Neural cell (in vitro differentiated cells): Measurements from ENCODE around the gene SPN. TPM values are rescaled to one million over a fixed set of nuclear protein-coding genes. Genes with fewer than 3 reads are reported as not detected.
A peak's percentile ranks its signal among the peaks of the same experiment; 100 is the strongest.
"Not testable (repeated sequence)": the region's sequence is repeated elsewhere in the genome, so short reads cannot be mapped to it uniquely, and the experiment has no call there.

Experiments used
- H2AFZ ChIP-seq: fragments of 200-600, 300-800 bp; sonication (generic), shearing (Covaris generic); 2 replicates; pipeline ENCODE4 v1.6.0; 2014; ENCODE audit warnings: low read depth, mild to moderate bottlenecking, antibody characterized with exemption, low read length, moderate library complexity
- H3F3A ChIP-seq: fragments of 200-600 bp; shearing (Covaris generic); 2 replicates; pipeline ENCODE4 v1.6.1; 2016; ENCODE audit warnings: mild to moderate bottlenecking, moderate library complexity, mixed read lengths, antibody characterized with exemption, low read length; ENCODE audit not compliant: insufficient read depth, poor library complexity, severe bottlenecking
- H3K27ac ChIP-seq: fragments of 200-600, 300-800 bp; sonication (generic), shearing (Covaris generic); 2 replicates; pipeline ENCODE4 v1.5.1; 2014; ENCODE audit warnings: mild to moderate bottlenecking, low read length, moderate library complexity
- H3K27me3 ChIP-seq: fragments of 300-800, 200-600 bp; sonication (generic), shearing (Covaris generic); 2 replicates; pipeline ENCODE4 v1.6.0; 2014; ENCODE audit warnings: mild to moderate bottlenecking, low read depth, low read length, moderate library complexity; ENCODE audit not compliant: insufficient read depth
- H3K36me3 ChIP-seq: fragments of 300-800, 200-600 bp; sonication (generic), shearing (Covaris generic); 2 replicates; pipeline ENCODE4 v1.5.1; 2014; ENCODE audit warnings: mild to moderate bottlenecking, antibody characterized with exemption, low read length, moderate library complexity; ENCODE audit not compliant: insufficient read depth
- H3K4me2 ChIP-seq: fragments of 300-800, 200-600 bp; sonication (generic), shearing (Covaris generic); 2 replicates; pipeline ENCODE4 v1.6.0; 2014; ENCODE audit warnings: mild to moderate bottlenecking, low read length
- H3K4me3 ChIP-seq: fragments of 300-800, 200-600 bp; sonication (generic), shearing (Covaris generic); 2 replicates; pipeline ENCODE4 v1.5.1; 2014; ENCODE audit warnings: mild to moderate bottlenecking, low read length, moderate library complexity
- H3K79me2 ChIP-seq: fragments of 200-600 bp; shearing (Covaris generic); replicated peaks from 2 replicates; pipeline ENCODE4 v1.6.0; 2014; ENCODE audit warnings: mild to moderate bottlenecking, low read length, moderate library complexity; ENCODE audit not compliant: insufficient read depth
- H3K9ac ChIP-seq: fragments of 300-800, 200-600 bp; sonication (generic), shearing (Covaris generic); 2 replicates; pipeline ENCODE4 v1.6.1; 2016; ENCODE audit warnings: mild to moderate bottlenecking, low read length, mixed read lengths
- H3K9me2 ChIP-seq: fragments of 200-600 bp; shearing (Covaris generic); 2 replicates; pipeline ENCODE4 v1.6.1; 2016; ENCODE audit warnings: mild to moderate bottlenecking, low read length, mixed read lengths; ENCODE audit not compliant: insufficient read depth
- H3K9me3 ChIP-seq: fragments of 200-600, 300-800 bp; sonication (generic), shearing (Covaris generic); 2 replicates; pipeline ENCODE4 v1.6.1; 2016; ENCODE audit warnings: mild to moderate bottlenecking, mixed run types, low read length, moderate library complexity, mixed read lengths
- H4K20me1 ChIP-seq: fragments of 200-600 bp; shearing (Covaris generic); 2 replicates; pipeline ENCODE4 v1.6.1; 2016; ENCODE audit warnings: mild to moderate bottlenecking, mixed run types; ENCODE audit not compliant: insufficient read depth
- EP300 ChIP-seq: fragments of 450-650 bp; conservative IDR thresholded peaks from 2 replicates; pipeline ENCODE4 v1.6.1; 2014; ENCODE audit warnings: antibody characterized with exemption, mild to moderate bottlenecking, moderate library complexity; ENCODE audit not compliant: poor library complexity, severe bottlenecking
- EZH2 ChIP-seq: fragments of 200-600, 300-800 bp; shearing (Covaris generic), sonication (generic); IDR thresholded peaks from 2 replicates; pipeline ENCODE4 v1.6.1; 2014; ENCODE audit warnings: antibody characterized with exemption, low read length, borderline replicate concordance, mild to moderate bottlenecking; ENCODE audit not compliant: insufficient read depth, poor library complexity, severe bottlenecking
- MXI1 ChIP-seq: fragments of 450-650 bp; conservative IDR thresholded peaks from 2 replicates; pipeline ENCODE4 v1.6.1; 2014; ENCODE audit warnings: antibody characterized with exemption, mild to moderate bottlenecking; ENCODE audit not compliant: poor library complexity, severe bottlenecking
- POLR2AphosphoS5 ChIP-seq: IDR thresholded peaks from 2 replicates; pipeline ENCODE4 v1.6.1; 2012
- RAD21 ChIP-seq: fragments of 450-650 bp; conservative IDR thresholded peaks from 2 replicates; pipeline ENCODE4 v1.6.1; 2014; ENCODE audit warnings: antibody characterized with exemption, mild to moderate bottlenecking, moderate library complexity
- SMC3 ChIP-seq: fragments of 450-650 bp; conservative IDR thresholded peaks from 2 replicates; pipeline ENCODE4 v1.6.1; 2014; ENCODE audit warnings: antibody characterized with exemption, mild to moderate bottlenecking, moderate library complexity; ENCODE audit not compliant: poor library complexity
- TAF1 ChIP-seq: IDR thresholded peaks from 2 replicates; pipeline ENCODE4 v1.6.1; 2012; ENCODE audit warnings: low read depth
- polyA plus RNA-seq: library from polyadenylated mRNA; depleted of rRNA; stranded (reverse); fragments of >200 nt; gene quantifications from 2 replicates; pipeline ENCODE4 v1.2.3, GENCODE V29; 2014
- TF ChIP-seq, protein P1 (sequence below): IDR thresholded peaks from 2 replicates; pipeline ENCODE4 v1.6.1; 2012; ENCODE audit warnings: borderline replicate concordance
- TF ChIP-seq, protein P2 (sequence below): fragments of 450-650 bp; IDR thresholded peaks from 2 replicates; pipeline ENCODE4 v1.5.1; 2014; ENCODE audit warnings: antibody characterized with exemption, mild to moderate bottlenecking, moderate library complexity; ENCODE audit not compliant: poor library complexity, severe bottlenecking

The SPN gene
- polyA plus RNA-seq, 1 donor from 2014 or later = 0.09 TPM

DNA sequence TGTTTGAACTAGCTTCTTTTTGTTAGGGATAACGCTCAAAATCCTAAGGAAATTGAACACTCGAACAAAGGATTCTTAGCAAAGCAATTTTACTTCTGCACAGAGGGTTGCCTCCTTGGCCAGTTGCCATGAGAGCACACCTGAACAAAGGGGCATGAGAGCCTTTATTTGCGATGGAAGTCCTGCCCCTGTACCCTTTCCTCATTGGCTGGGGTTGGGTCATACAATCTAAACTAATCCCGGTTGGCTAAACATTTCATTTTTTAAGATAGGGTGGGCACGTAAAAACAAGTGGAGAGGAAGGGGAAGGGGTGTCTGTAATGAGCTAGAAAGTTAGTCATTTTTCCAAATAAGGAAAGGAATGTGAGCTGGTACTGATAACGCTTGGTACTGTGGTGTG lies 46.6 kb downstream of the SPN start:
- H4K20me1 ChIP-seq, H3K79me2 ChIP-seq, H3K36me3 ChIP-seq, H2AFZ ChIP-seq, H3K27me3 ChIP-seq, H3K4me2 ChIP-seq, H3K9me2 ChIP-seq, H3K27ac ChIP-seq, H3K9me3 ChIP-seq, H3F3A ChIP-seq, H3K9ac ChIP-seq, H3K4me3 ChIP-seq: not testable (repeated sequence)

DNA sequence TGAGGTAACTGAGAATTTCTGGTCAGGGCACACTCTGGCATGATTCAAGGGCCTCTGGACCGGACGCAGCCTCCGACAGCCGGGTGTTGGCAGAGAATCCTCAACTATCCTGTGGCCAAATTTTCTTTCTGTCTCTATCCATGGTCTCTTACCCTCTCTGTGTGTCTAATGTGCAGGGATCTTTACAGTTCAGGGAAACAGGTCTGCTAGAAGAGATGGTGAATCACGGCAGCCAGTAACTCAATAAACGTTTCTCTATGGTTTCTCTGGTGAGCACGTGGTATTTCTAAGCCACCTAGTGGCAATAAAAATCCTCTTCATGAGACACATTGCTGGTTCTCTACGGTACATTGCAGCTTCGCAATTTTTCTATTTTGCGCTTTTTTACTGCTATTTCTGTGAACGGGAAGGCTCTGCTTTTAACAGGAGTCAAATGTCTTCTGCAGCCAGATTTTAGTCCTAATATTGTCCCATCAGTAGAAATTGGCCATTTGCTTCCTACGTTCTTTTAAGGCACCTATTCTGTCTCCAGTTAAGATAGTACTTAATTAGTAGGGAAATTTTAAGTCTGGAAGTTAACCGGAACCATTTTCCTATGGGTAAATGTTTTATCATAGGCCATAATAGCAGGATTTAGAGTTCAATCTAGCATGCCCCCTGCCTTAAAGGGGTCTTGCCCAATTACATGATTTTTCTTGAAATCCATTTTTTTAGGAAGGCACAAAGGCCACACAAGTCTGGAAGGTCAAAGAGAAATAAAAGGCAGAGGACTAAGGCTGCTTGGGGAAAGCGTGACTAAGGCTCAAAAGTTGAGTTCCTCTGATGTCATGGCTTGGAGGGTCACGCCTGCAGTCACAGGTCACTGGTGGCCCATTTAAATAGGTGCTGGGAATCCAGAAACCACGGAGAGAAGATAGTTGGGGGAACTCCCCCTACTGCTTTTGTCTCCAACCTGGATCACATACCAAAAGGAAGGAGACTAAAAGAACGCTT lies 47.5 kb downstream of the SPN start:
- Histone ChIP-seq H3K36me3 (no peaks in the 10 kb centered on the region), H2AFZ (no peak overlapping the region), H3K9me3 (no peaks in the 10 kb centered on the region), H3F3A (no peaks in the 10 kb centered on the region), H3K27me3 (no peaks in the 10 kb centered on the region), H4K20me1 (no peaks in the 10 kb centered on the region), H3K27ac (no peak overlapping the region), H3K79me2 (no peaks in the 10 kb centered on the region), H3K9me2 (no peaks in the 10 kb centered on the region), H3K9ac (no peak overlapping the region), H3K4me2 (no peak overlapping the region), H3K4me3 (no peak overlapping the region)
- TF ChIP-seq POLR2AphosphoS5 = no peak
- peak; percentile 79 for TF ChIP-seq SMC3
- TF ChIP-seq TAF1 = no peak
- no peak for TF ChIP-seq EZH2
- no peak for TF ChIP-seq EP300
- TF ChIP-seq RAD21 = peak; percentile 70
- peak; percentile 40 for TF ChIP-seq MXI1
- TF ChIP-seq, protein P1, sequence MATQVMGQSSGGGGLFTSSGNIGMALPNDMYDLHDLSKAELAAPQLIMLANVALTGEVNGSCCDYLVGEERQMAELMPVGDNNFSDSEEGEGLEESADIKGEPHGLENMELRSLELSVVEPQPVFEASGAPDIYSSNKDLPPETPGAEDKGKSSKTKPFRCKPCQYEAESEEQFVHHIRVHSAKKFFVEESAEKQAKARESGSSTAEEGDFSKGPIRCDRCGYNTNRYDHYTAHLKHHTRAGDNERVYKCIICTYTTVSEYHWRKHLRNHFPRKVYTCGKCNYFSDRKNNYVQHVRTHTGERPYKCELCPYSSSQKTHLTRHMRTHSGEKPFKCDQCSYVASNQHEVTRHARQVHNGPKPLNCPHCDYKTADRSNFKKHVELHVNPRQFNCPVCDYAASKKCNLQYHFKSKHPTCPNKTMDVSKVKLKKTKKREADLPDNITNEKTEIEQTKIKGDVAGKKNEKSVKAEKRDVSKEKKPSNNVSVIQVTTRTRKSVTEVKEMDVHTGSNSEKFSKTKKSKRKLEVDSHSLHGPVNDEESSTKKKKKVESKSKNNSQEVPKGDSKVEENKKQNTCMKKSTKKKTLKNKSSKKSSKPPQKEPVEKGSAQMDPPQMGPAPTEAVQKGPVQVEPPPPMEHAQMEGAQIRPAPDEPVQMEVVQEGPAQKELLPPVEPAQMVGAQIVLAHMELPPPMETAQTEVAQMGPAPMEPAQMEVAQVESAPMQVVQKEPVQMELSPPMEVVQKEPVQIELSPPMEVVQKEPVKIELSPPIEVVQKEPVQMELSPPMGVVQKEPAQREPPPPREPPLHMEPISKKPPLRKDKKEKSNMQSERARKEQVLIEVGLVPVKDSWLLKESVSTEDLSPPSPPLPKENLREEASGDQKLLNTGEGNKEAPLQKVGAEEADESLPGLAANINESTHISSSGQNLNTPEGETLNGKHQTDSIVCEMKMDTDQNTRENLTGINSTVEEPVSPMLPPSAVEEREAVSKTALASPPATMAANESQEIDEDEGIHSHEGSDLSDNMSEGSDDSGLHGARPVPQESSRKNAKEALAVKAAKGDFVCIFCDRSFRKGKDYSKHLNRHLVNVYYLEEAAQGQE = no peak
- TF ChIP-seq, protein P2, sequence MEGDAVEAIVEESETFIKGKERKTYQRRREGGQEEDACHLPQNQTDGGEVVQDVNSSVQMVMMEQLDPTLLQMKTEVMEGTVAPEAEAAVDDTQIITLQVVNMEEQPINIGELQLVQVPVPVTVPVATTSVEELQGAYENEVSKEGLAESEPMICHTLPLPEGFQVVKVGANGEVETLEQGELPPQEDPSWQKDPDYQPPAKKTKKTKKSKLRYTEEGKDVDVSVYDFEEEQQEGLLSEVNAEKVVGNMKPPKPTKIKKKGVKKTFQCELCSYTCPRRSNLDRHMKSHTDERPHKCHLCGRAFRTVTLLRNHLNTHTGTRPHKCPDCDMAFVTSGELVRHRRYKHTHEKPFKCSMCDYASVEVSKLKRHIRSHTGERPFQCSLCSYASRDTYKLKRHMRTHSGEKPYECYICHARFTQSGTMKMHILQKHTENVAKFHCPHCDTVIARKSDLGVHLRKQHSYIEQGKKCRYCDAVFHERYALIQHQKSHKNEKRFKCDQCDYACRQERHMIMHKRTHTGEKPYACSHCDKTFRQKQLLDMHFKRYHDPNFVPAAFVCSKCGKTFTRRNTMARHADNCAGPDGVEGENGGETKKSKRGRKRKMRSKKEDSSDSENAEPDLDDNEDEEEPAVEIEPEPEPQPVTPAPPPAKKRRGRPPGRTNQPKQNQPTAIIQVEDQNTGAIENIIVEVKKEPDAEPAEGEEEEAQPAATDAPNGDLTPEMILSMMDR = peak; percentile 79
